H1 (cell line): ENCODE results near the gene DCX. TPM values are rescaled to one million over a fixed set of nuclear protein-coding genes. Genes with fewer than 3 reads are reported as not detected.

Experiments
- CTCF ChIA-PET: fragments of 300-600 bp; sonication (Branson Sonifier 250); formaldehyde crosslinking; loops from one replicate; lab custom pipeline; 2021; ENCODE audit not compliant: partially characterized antibody; lab: Charles Lee
- POLR2A ChIA-PET: fragments of 300-600 bp; sonication (Branson Sonifier 250); formaldehyde crosslinking; loops from one replicate; lab custom pipeline; 2021; ENCODE audit warnings: inconsistent platforms; ENCODE audit not compliant: partially characterized antibody; lab: Charles Lee
- DNase-seq, 2 experiments: peaks; one replicate each; pipeline versions ENCODE4 v3.0.0 to v3.0.0-alpha.2; 2010 to 2022; ENCODE audit warnings: low spot score in 2 of 2, low read depth in 1 of 2, mixed read lengths in 1 of 2
- FAIRE-seq: peaks from 2 replicates; lab custom pipeline; 2011; peaks lifted over from hg19 to GRCh38; lab: Jason Lieb, UNC
- H2AFZ ChIP-seq: 2 replicates; pipeline ENCODE4 v1.8.1; 2012; ENCODE audit warnings: low read length, inconsistent platforms
- H2AK5ac ChIP-seq: 2 replicates; pipeline ENCODE4 v1.6.1; 2013; ENCODE audit warnings: low read depth, low read length
- H2BK120ac ChIP-seq: replicated peaks from 2 replicates; pipeline ENCODE3; 2013; ENCODE audit warnings: low read depth, low read length, inconsistent platforms
- H2BK12ac ChIP-seq: 2 replicates; pipeline ENCODE4 v1.6.1; 2013; ENCODE audit warnings: low read depth, low read length
- H2BK15ac ChIP-seq: 2 replicates; pipeline ENCODE4 v1.6.1; 2013; ENCODE audit warnings: low read length
- H2BK20ac ChIP-seq: 2 replicates; pipeline ENCODE4 v1.6.1; 2013; ENCODE audit warnings: low read length
- H2BK5ac ChIP-seq: 2 replicates; pipeline ENCODE4 v1.6.1; 2013; ENCODE audit warnings: low read depth, low read length
- H3K14ac ChIP-seq: 2 replicates; pipeline ENCODE4 v1.6.1; 2013; ENCODE audit warnings: inconsistent platforms; ENCODE audit not compliant: insufficient read length
- H3K18ac ChIP-seq: 2 replicates; pipeline ENCODE4 v1.6.1; 2013; ENCODE audit warnings: low read length; ENCODE audit errors: extremely low read depth
- H3K23ac ChIP-seq: 2 replicates; pipeline ENCODE4 v1.6.1; 2013; ENCODE audit warnings: inconsistent platforms; ENCODE audit not compliant: insufficient read length
- H3K23me2 ChIP-seq: 2 replicates; pipeline ENCODE4 v1.6.1; 2013; ENCODE audit warnings: low read depth, low read length
- H3K27ac ChIP-seq: 2 replicates; pipeline ENCODE4 v1.6.1; 2011; ENCODE audit warnings: low read depth, low read length, inconsistent platforms
- H3K27me3 ChIP-seq, 4 experiments: replicated peaks in 1 of 4; 1 replicate in 1 of 4; 2 replicates in 3 of 4; pipeline versions ENCODE4 v1.6.1 to v1.8.1; 2011 to 2013; ENCODE audit warnings: low read length in 3 of 4, mild to moderate bottlenecking in 3 of 4, inconsistent platforms in 2 of 4, mixed read lengths in 2 of 4, moderate library complexity in 1 of 4; ENCODE audit not compliant: control insufficient read depth in 3 of 4, insufficient read depth in 3 of 4; ENCODE audit errors: extremely low read depth in 1 of 4
- H3K36me3 ChIP-seq, 4 experiments: 2 replicates each; pipeline versions ENCODE4 v1.6.1 to v1.8.1; 2011 to 2013; ENCODE audit warnings: mild to moderate bottlenecking in 4 of 4, low read length in 3 of 4, moderate library complexity in 2 of 4, control low read depth in 1 of 4, inconsistent platforms in 1 of 4; ENCODE audit not compliant: insufficient read depth in 4 of 4, control insufficient read depth in 2 of 4
- H3K4ac ChIP-seq: replicated peaks from 2 replicates; pipeline ENCODE3; 2013; ENCODE audit warnings: low read length, low read depth, mixed read lengths, inconsistent platforms; ENCODE audit not compliant: insufficient read length
- H3K4me1 ChIP-seq, 4 experiments: replicated peaks in 1 of 4; 1 replicate in 1 of 4; 2 replicates in 3 of 4; pipeline versions ENCODE4 v1.6.1 to v1.8.1; 2011 to 2013; ENCODE audit warnings: low read length in 3 of 4, inconsistent platforms in 2 of 4, mixed read lengths in 1 of 4; ENCODE audit not compliant: insufficient read depth in 4 of 4, control insufficient read depth in 3 of 4
- H3K4me2 ChIP-seq, 2 experiments: 2 replicates each; pipeline versions ENCODE4 v1.6.1 to v1.8.1; 2011 to 2013; ENCODE audit warnings: low read depth in 2 of 2, low read length in 2 of 2, control low read depth in 1 of 2, inconsistent platforms in 1 of 2, mild to moderate bottlenecking in 1 of 2; ENCODE audit not compliant: insufficient read depth in 1 of 2
- H3K4me3 ChIP-seq, 4 experiments: fragments of 200-600, 300-600 bp in 1 of 4; sonication (generic), shearing (Covaris generic), sonication (Bioruptor Twin) in 1 of 4; 2 replicates each; pipeline versions ENCODE4 v1.5.1 to v1.8.1; 2011 to 2016; ENCODE audit warnings: low read length in 4 of 4, low read depth in 3 of 4, control low read depth in 2 of 4, inconsistent platforms in 2 of 4, mild to moderate bottlenecking in 2 of 4, mixed read lengths in 1 of 4, moderate library complexity in 1 of 4; ENCODE audit not compliant: insufficient read depth in 2 of 4; ENCODE audit errors: extremely low read depth in 1 of 4
- H3K56ac ChIP-seq: replicated peaks from 2 replicates; pipeline ENCODE3; 2013; ENCODE audit warnings: low read depth, mild to moderate bottlenecking, mixed read lengths, low read length, inconsistent platforms; ENCODE audit not compliant: insufficient read length
- H3K79me1 ChIP-seq: 2 replicates; pipeline ENCODE4 v1.6.1; 2013; ENCODE audit warnings: low read depth, low read length, control low read depth
- H3K79me2 ChIP-seq, 2 experiments: 2 replicates each; pipeline versions ENCODE4 v1.6.1 to v1.8.1; 2012 to 2013; ENCODE audit warnings: low read length in 2 of 2, mild to moderate bottlenecking in 2 of 2, inconsistent platforms in 1 of 2; ENCODE audit not compliant: insufficient read depth in 2 of 2, control insufficient read depth in 1 of 2
- H3K9ac ChIP-seq, 4 experiments: replicated peaks in 1 of 4; 1 replicate in 1 of 4; 2 replicates in 3 of 4; pipeline versions ENCODE4 v1.6.1 to v1.8.1; 2011 to 2013; ENCODE audit warnings: low read depth in 3 of 4, low read length in 3 of 4, control low read depth in 2 of 4, mild to moderate bottlenecking in 2 of 4, moderate library complexity in 2 of 4, inconsistent platforms in 1 of 4; ENCODE audit errors: extremely low read depth in 1 of 4
- H3K9me3 ChIP-seq, 2 experiments: 2 replicates each; pipeline versions ENCODE4 v1.6.1 to v1.8.1; 2012 to 2013; ENCODE audit warnings: mild to moderate bottlenecking in 2 of 2, moderate library complexity in 2 of 2, control low read depth in 1 of 2, inconsistent platforms in 1 of 2, low read depth in 1 of 2, low read length in 1 of 2, mixed read lengths in 1 of 2; ENCODE audit not compliant: insufficient read depth in 2 of 2
- H4K20me1 ChIP-seq, 2 experiments: replicated peaks in 1 of 2; 2 replicates each; pipeline versions ENCODE3 to v1.8.1; 2011 to 2013; ENCODE audit warnings: inconsistent platforms in 2 of 2, low read length in 2 of 2, mild to moderate bottlenecking in 1 of 2; ENCODE audit not compliant: insufficient read depth in 2 of 2, control insufficient read depth in 1 of 2
- H4K5ac ChIP-seq: 2 replicates; pipeline ENCODE4 v1.6.1; 2013; ENCODE audit warnings: low read length, low read depth, mixed read lengths, inconsistent platforms; ENCODE audit not compliant: insufficient read length
- H4K8ac ChIP-seq: 2 replicates; pipeline ENCODE4 v1.8.0; 2013; ENCODE audit warnings: mild to moderate bottlenecking, moderate library complexity, low read length, inconsistent platforms; ENCODE audit not compliant: insufficient read depth; ENCODE audit errors: extremely low read depth
- H4K91ac ChIP-seq: replicated peaks from 2 replicates; pipeline ENCODE3; 2013; ENCODE audit warnings: low read length, mixed read lengths, inconsistent platforms; ENCODE audit not compliant: insufficient read length
- BRCA1 ChIP-seq: IDR thresholded peaks from 2 replicates; pipeline ENCODE4 v1.6.1; 2012; ENCODE audit warnings: low read depth, low read length, improper control_type of control experiment
- CTCF ChIP-seq, 3 experiments: IDR thresholded peaks; 1 replicate in 2 of 3; 2 replicates in 1 of 3; pipeline versions ENCODE4 v1.5.1 to v1.6.1; 2011; ENCODE audit warnings: low read length in 3 of 3, mild to moderate bottlenecking in 3 of 3, inconsistent platforms in 2 of 3, low read depth in 1 of 3, moderate library complexity in 1 of 3; ENCODE audit not compliant: insufficient read depth in 1 of 3; ENCODE audit errors: control extremely low read depth in 1 of 3
- EP300 ChIP-seq, 2 experiments: IDR thresholded peaks; 1 replicate in 1 of 2; 2 replicates in 1 of 2; pipeline ENCODE4 v1.6.1; 2011 to 2012; ENCODE audit warnings: low read depth in 2 of 2, low read length in 2 of 2, mild to moderate bottlenecking in 2 of 2, borderline replicate concordance in 1 of 2, inconsistent platforms in 1 of 2, moderate library complexity in 1 of 2
- GTF2F1 ChIP-seq: IDR thresholded peaks from 2 replicates; pipeline ENCODE4 v1.6.1; 2012; ENCODE audit warnings: low read depth, low read length, improper control_type of control experiment, borderline replicate concordance
- KDM5A ChIP-seq: fragments of 200-600 bp; IDR thresholded peaks from 2 replicates; pipeline ENCODE4 v1.7.1; 2012; ENCODE audit warnings: mild to moderate bottlenecking, low read length, inconsistent platforms, mixed read lengths
- NRF1 ChIP-seq: IDR thresholded peaks from 2 replicates; pipeline ENCODE4 v1.6.1; 2011; ENCODE audit warnings: mild to moderate bottlenecking, low read depth, low read length, improper control_type of control experiment
- PHF8 ChIP-seq: fragments of 200-600 bp; sonication (generic); conservative IDR thresholded peaks from 2 replicates; pipeline ENCODE4 v1.7.1; 2012; ENCODE audit warnings: low read depth, mild to moderate bottlenecking, inconsistent platforms, low read length, moderate library complexity
- POLR2A ChIP-seq, 2 experiments: IDR thresholded peaks; 1 replicate in 1 of 2; 2 replicates in 1 of 2; pipeline ENCODE4 v1.6.1; 2011; ENCODE audit warnings: low read depth in 2 of 2, low read length in 2 of 2, mild to moderate bottlenecking in 2 of 2; ENCODE audit errors: control extremely low read depth in 1 of 2
- SP1 ChIP-seq: IDR thresholded peaks from 2 replicates; pipeline ENCODE4 v1.6.1; 2011; ENCODE audit warnings: low read depth, low read length
- TEAD4 ChIP-seq: IDR thresholded peaks from 2 replicates; pipeline ENCODE4 v1.6.1; 2012; ENCODE audit warnings: low read depth, low read length, inconsistent platforms, mixed read lengths
- YY1 ChIP-seq: IDR thresholded peaks from 2 replicates; pipeline ENCODE4 v1.6.1; 2011; ENCODE audit warnings: low read depth, mild to moderate bottlenecking, low read length
- WGBS, 2 experiments: shearing (Covaris generic) in 1 of 2; methylation state at CpG; one replicate each; pipeline versions ENCODE4 v1.1.6 to v1.1.7; 2013 to 2015; ENCODE audit warnings: low lambda C conversion rate in 2 of 2, mixed read lengths in 2 of 2, inconsistent platforms in 1 of 2, low coverage in 1 of 2, missing lambda C conversion rate in 1 of 2; ENCODE audit not compliant: insufficient replicate concordance in 2 of 2, insufficient coverage in 1 of 2, insufficient read length in 1 of 2; ENCODE audit errors: extremely low coverage in 1 of 2, missing lambda C conversion rate in 1 of 2; 5-methylcytosine and 5-hydroxymethylcytosine counted together
- polyA plus RNA-seq, 7 experiments: library from polyadenylated mRNA; depleted of rRNA in 3 of 7; stranded (reverse) in 5 of 7; unstranded in 2 of 7; fragments of >200 nt in 5 of 7; fragments of 200-250 nt in 2 of 7; gene quantifications; 1 replicate in 5 of 7; 2 replicates in 1 of 7; 4 replicates in 1 of 7; pipeline versions ENCODE4 v1.2.1 to v1.2.3, GENCODE V29; 2011 to 2013; ENCODE audit warnings: missing spikeins in 2 of 7, mixed read lengths in 2 of 7
- total RNA-seq: library from RNA; stranded (reverse); fragmentation: NEBNext Ultra II Directional; extraction: Animal tissue kit (Norgen Biotek cat#: 25700); gene quantifications from 2 replicates; pipeline ENCODE4 v1.2.1, GENCODE V29; 2021

The DCX gene
- total and polyA plus RNA-seq, 2 of the 8 experiments (the other 6 are each of a cell fraction or from before 2014, with no cell fraction given), result 1.3 to 3.3 TPM

GRCh38 chrX:111270339-111270738, 141.7 kb downstream of the DCX start, which contains the start of gene CAPN6:
TSS of gene CAPN6 (minus strand) at chrX:111270483. CDS start at chrX:111263936, 6,547 bp downstream.
- Histone ChIP-seq H2BK12ac (no peak within 1 kb of the TSS), H2AFZ (peak within 1 kb of the TSS; percentile 30), H4K8ac (no peak within 1 kb of the TSS), H2BK5ac (no peak within 1 kb of the TSS), H3K23me2 (no peaks in the 10 kb centered on the region), H3K36me3 (no peaks in the 10 kb centered on the region), H4K20me1 (no peaks in the 10 kb centered on the region), H2AK5ac (no peak within 1 kb of the TSS), H4K5ac (no peak within 1 kb of the TSS), H3K27me3 (no peaks in the 10 kb centered on the region), H3K79me1 (no peaks in the 10 kb centered on the region), H3K56ac (no peak within 1 kb of the TSS), H3K4me1 (peaks cover 0 to 6% (median 3%) of the 10 kb centered on the region in 4 experiments; a peak in 3 of 7 replicates), H3K79me2 (no peaks in the 10 kb centered on the region), H3K4ac (no peak within 1 kb of the TSS), H2BK20ac (no peak within 1 kb of the TSS), H3K18ac (no peak within 1 kb of the TSS), H2BK120ac (no peak within 1 kb of the TSS), H3K4me2 (peak within 1 kb of the TSS; percentile 38 to 51), H2BK15ac (no peak within 1 kb of the TSS), H3K9me3 (no peaks in the 10 kb centered on the region), H3K27ac (no peak within 1 kb of the TSS), H3K9ac (no peak within 1 kb of the TSS), H3K4me3 (peak within 1 kb of the TSS in 2 of 4 experiments; percentile 9 to 38; a peak in 4 of 8 replicates), H4K91ac (no peak within 1 kb of the TSS), H3K23ac (no peak within 1 kb of the TSS), H3K14ac (no peak within 1 kb of the TSS)
- peak; percentile 27 to 43 for DNase-seq
- CTCF ChIA-PET, result interaction anchor here (0.8 kb wide), 1 partner anchor 26 kb away, joined by 4 read pairs; no protein-coding TSS in a partner anchor
- 54% methylated on average over 6 of the region's 8 CpGs; no CpG with 5 or more reads in 1 of the 2 experiments for WGBS, 2 experiments
- POLR2A ChIA-PET, result no interaction called here
- FAIRE-seq, result peak; percentile 90
- TF ChIP-seq CTCF (IDR thresholded peaks at IDR 0.05; ENCODE audit: control extremely low read depth in 1 of 3, insufficient read depth in 1 of 3, low read depth in 1 of 3, low read length in 3 of 3), result no peak
- TF ChIP-seq BRCA1, result no peak
- TF ChIP-seq GTF2F1, result no peak
- peak in 1 of 2 experiments; percentile 78; a peak in 1 of 3 replicates for TF ChIP-seq EP300 (IDR thresholded peaks at IDR 0.05; ENCODE audit: borderline replicate concordance in 1 of 2, low read depth in 2 of 2, low read length in 2 of 2)
- TF ChIP-seq YY1, result no peak
- no peak for TF ChIP-seq KDM5A
- TF ChIP-seq POLR2A (IDR thresholded peaks at IDR 0.05; ENCODE audit: control extremely low read depth in 1 of 2, low read depth in 2 of 2, low read length in 2 of 2), result no peak
- no peak for TF ChIP-seq PHF8
- 0 out of 2 replicates have a peak, but pooled peaks have one; percentile 27 for TF ChIP-seq SP1
- no peak for TF ChIP-seq NRF1
- no peak for TF ChIP-seq TEAD4
